Activated effector memory CD4-positive, alpha-beta T cell treated with anti-CD3 and anti-CD28 coated beads, Interleukin-2, amount 50 U/mL, for 16 hours (primary cell): ENCODE results near the gene IGFN1.

ENCODE experiments used
- DNase-seq: peaks from one replicate; pipeline ENCODE4 v3.0.0-alpha.2; 2020

The IGFN1 gene

GRCh38 chr1:201164645-201165044 lies 26.0 kb upstream of the IGFN1 start:
- DNase-seq: peak; percentile 30

GRCh38 chr1:201167041-201167991 lies 23.3 kb upstream of the IGFN1 start:
- peak; percentile 28 for DNase-seq

- DNase-seq: peak; percentile 9
Observed at GRCh38 chr1:201169203-201169602, 21.4 kb upstream of the IGFN1 start.

GRCh38 chr1:201169971-201170532 lies 20.6 kb upstream of the IGFN1 start:
- peak; percentile 55 for DNase-seq

- DNase-seq: peak; percentile 91
Observed at GRCh38 chr1:201170533-201171062, 20.0 kb upstream of the IGFN1 start.

- peak; percentile 79 for DNase-seq
Observed at GRCh38 chr1:201171063-201172036, 19.3 kb upstream of the IGFN1 start.

GRCh38 chr1:201172326-201172725 lies 18.3 kb upstream of the IGFN1 start:
- DNase-seq: no peak

- peak; percentile 48 for DNase-seq
Observed at GRCh38 chr1:201172999-201173610, 17.5 kb upstream of the IGFN1 start.

- DNase-seq: peak; percentile 28
Observed at GRCh38 chr1:201173736-201174135, 16.9 kb upstream of the IGFN1 start.

- peak; percentile 38 for DNase-seq
Observed at GRCh38 chr1:201175820-201176500, 14.7 kb upstream of the IGFN1 start.

- peak; percentile 25 for DNase-seq
Observed at GRCh38 chr1:201176940-201177339, 13.7 kb upstream of the IGFN1 start.

- DNase-seq: no peak
Observed at GRCh38 chr1:201178718-201179117, 11.9 kb upstream of the IGFN1 start.

GRCh38 chr1:201180141-201180540 lies 10.5 kb upstream of the IGFN1 start:
- DNase-seq: no peak

- peak; percentile 30 for DNase-seq
Observed at GRCh38 chr1:201180901-201181300, 9.7 kb upstream of the IGFN1 start.

GRCh38 chr1:201181323-201181722 lies 9.3 kb upstream of the IGFN1 start:
- no peak for DNase-seq

- no peak for DNase-seq
Observed at GRCh38 chr1:201181726-201182125, 8.9 kb upstream of the IGFN1 start.

- no peak for DNase-seq
Observed at GRCh38 chr1:201183209-201183608, 7.4 kb upstream of the IGFN1 start.

- DNase-seq: peak; percentile 57
Observed at GRCh38 chr1:201183753-201184152, 6.9 kb upstream of the IGFN1 start.

GRCh38 chr1:201184307-201185122 lies 6.1 kb upstream of the IGFN1 start:
- DNase-seq: peak; percentile 56

GRCh38 chr1:201185123-201185453 lies 5.5 kb upstream of the IGFN1 start:
- DNase-seq: no peak
